Limb (tissue), 2 donors: ENCODE measurements around the gene TRIM36.
A peak's percentile ranks its signal among the peaks of the same experiment; 100 is the strongest.

Source experiments
- DNase-seq, 2 donors: peaks; one replicate each; pipeline ENCODE4 v3.0.0-alpha.2; 2016; ENCODE audit errors: extremely low spot score in 2 of 2

The TRIM36 gene

DNA sequence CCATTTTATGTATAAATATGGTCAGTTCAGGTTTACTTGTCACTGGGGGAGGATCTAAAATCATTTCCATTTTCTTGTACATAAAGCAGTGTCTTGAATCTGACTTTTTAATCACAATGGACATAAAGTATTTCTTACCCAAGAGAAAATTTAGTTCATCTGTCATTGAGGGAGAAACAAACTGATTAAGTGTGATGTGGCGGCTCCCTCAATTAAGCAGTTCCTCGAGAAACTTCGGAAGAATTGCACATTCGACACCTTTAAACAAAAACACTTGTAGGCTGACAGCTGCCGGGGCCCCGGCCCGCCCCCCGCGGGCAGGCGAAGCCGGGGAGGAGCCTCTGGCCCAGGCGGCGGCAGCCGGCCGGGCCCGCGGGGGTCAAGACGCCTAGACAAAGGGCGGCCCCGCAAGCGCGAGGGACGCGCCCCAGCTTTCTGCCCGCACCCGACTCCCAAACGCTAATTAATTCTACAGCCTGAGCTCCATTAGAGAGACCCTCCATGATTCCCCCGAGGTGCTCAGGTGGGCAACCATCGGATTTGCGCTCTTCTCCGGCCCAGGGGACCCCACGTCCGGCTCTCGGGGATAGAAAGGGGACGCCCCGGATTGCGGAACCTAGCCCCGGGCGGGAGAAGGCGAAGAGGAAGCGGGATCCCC lies 750 bp downstream of the TRIM36 start:
- no peak for DNase-seq

DNA sequence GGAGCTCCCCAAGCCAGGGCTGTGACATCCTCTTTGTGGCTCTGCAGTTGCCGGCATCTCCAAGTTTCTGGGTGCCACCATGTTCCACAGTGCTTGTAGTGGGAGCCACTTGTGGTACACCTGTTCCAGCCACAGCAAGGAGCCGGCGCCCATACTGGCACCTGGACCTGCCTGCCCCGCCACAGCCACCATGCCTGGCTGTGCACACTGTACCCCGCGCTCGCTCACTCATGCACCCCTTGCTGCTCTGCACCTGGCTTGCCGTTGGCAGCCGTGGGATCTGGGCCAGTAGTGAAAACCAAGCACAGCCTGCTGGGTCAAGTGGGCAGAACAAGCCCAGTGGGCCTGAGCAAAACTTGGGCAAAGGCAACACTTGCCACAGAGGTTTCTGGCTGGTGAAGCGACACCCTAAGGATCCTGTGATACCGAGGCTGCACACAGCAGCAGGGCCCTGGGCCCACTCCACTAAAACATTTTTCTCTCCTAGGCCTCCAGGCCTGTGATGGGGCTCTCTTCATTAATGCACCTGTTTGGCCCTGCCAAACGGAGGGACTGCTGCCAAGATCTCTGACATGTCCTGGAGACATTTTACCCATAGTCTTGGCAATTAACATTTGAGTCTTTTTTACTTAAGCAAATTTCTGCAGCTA lies 2.8 kb downstream of the TRIM36 start:
- DNase-seq = no peak

DNA sequence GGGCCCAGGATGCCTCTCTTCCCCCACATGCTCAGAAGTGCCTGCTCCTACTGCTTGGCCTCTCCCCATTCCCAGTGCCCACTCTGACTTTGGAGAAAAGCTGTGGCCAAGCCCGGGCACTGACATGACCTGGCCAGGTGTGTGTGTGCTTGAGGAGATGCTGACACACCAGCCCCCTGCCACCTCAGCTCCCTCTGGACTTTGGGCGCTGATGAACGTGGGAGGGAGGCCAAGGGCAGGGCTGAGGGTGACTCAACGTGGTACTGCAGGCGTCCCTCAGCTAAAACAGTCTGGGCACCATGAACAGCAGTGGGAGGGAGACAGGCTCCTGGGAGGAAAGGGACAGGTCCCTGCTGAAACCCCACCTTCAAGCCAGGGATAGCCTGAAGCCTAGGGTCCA lies 3.9 kb downstream of the TRIM36 start:
- no peak for DNase-seq

DNA sequence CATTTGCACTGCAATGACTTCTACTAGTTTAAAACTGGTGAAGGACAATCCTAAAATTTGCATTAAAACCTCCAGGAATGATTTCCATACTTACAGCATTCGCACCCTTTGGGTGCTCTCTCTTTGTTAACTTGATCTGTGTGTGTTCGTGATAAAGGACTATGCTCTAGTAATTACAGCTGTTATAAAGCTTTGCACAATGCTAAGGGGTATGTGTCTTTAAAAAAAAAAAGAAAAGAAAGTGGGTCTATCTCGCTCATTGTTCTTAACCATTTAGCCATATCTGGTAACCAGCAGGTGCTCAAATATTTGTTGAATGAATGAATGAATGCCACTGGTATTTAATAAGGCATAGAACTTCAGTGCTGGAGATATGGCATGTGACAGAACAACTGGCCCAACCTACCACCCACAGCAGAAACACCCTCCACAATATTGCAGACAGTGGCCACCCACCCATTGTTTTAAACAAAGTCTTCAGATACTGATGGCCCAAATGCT lies 8.7 kb downstream of the TRIM36 start:
- no peak for DNase-seq

DNA sequence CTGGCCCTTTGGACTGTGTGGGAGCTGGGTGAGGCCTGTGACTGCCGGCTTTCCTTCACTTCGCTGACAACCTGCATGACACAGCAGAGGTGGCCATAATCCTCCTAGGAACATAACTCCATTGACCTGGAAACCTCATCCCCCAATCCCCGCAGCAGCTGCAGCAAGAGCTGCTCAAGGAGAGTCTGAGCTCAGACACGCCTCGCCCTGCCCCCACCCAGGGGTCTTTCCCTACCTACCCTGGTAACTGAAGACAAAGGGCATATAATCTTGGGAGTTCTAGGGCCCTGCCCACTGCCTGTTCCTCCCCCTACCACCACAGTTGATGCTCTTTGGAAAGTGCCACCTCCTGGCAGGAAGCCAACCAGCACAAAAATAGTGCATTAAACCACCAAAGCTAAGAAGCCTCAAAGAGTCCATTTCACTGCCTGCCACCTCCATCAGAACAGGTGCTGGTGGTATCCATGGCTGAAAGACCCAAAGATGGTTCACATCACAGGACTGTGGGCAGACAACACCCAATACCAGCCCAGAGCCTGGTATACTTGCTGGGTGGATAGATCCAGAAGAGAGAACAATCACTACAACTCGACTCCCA lies 18.4 kb downstream of the TRIM36 start:
- no peak for DNase-seq

DNA sequence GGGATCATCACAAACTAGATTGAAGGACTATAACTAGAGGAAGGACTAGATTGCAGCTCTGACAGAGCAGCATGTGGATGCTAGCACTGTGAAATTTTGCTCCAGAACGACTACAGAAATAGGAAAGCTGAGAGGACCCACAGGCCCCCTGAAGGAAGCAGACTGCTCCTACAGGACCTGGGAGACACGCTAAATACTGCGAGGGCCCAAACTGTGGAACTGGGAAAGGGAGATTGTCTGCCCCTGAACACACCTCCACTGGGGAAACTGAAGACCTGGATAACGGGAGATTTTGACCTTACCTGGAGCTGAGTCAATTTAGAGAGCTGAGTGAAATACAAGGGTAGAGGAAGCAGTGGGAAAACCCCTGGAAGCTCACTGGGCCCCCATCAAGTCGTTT lies 19.2 kb downstream of the TRIM36 start:
- DNase-seq = no peak

DNA sequence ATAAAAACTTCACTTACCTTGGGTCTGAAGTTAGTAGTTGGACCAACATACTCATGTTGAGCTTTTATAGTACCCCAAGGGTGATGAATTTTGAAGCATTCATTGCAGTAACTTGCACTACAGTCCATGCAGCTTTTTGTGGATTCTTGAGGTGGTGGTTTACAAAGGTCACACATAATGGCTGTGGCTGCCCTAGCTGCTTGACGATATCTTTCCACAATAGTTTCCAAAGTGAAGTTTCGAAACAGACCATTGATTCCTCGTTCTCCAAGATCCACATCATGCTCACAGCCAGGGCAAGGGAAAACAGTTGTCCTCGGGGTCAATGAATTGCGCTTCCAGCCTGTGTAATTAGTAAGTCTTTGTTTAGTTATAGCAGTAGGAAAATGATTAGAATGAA lies 22.7 kb downstream of the TRIM36 start:
- no peak for DNase-seq

DNA sequence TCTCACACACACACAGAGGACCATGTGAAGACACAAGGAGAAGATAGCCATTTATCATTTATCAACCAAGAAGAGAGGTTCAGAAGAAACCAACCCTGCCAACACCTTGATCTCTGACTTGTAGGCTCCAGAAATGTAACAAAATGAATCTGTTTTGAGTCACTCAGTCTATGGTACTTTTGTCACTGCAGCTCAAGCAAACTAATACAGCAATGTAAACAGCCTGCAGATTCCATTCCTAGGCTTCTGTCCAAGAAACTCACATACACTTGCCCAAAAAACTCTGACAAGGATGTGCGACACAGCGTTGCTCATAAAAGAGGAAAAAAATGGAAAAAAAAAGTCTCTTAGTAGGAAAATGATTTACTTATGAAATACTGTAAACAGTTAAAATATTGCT lies 33.4 kb downstream of the TRIM36 start:
- no peak for DNase-seq

DNA sequence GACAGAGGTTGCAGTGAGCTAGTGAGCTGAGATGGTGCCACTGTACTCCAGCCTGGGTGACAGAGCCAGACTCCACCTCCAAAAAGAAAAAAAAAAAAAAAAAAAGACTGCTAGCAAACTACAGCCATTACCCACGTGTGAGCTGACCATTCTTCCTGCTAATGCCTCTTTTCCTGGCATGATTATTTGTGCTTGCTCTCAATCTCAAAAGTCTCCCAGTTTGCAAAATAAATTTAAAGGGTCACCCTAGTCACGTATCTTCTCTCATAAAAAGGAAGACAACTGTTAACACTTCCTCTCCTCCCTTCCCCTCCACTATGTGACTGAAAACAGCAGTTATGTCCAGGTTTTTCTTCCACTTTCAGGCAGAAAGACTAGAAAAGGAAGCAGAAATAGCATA lies 37.2 kb downstream of the TRIM36 start:
- DNase-seq = no peak

DNA sequence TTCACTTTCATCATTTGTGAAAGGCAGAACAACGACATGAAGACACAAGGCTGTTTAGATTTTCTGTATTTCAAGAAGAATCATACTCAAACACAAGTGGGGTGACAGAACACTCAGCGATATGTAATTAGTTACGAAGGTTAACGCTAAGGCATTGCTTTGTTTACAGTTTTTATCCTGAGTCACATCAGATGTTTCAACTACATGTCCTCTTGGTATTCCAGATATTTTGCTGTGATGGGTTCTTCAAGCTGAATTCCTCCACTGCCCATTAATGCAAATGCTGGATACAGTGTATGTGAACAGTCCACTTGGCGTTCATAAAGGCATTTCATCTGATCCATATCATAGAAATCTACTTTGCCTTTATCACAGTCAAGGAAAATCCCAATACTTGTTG lies 43.4 kb downstream of the TRIM36 start:
- DNase-seq = no peak

DNA sequence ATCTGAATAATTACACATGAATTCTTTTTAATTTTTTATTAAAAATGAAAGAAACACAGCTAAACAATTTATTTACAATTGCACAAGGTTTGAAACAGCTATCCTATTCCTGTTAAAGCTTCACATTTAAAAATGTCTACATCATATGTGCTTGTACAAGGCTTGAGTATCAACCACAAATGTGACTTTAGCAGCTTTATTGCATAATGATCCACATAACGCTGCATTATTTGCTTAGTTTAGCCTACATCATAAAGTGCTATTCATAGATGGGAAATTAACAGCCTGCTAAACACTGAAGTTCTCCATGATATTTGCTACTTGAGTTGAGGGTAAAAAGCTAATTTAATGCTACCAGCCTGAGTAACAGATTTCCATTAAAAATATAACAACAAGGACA lies 45.0 kb downstream of the TRIM36 start:
- no peak for DNase-seq

DNA sequence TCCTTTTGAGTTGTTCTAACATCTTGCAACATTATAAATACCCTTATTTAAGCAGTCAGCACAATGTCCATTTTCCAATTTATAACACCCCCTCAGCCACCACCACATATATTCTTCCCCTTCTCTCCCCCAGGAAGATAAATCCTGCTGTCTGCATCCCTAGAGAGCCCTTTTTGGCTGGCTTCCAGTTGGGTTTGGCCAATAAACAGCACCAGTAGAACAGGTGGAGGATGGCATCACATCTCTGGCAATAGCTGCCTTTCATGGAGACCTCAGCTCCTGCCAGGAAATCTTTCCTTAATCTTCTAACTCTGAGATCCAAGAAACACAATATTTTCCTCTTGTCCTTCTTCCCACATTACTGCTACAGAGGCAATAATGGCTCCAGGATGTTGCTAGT lies 53.7 kb downstream of the TRIM36 start:
- no peak for DNase-seq

DNA sequence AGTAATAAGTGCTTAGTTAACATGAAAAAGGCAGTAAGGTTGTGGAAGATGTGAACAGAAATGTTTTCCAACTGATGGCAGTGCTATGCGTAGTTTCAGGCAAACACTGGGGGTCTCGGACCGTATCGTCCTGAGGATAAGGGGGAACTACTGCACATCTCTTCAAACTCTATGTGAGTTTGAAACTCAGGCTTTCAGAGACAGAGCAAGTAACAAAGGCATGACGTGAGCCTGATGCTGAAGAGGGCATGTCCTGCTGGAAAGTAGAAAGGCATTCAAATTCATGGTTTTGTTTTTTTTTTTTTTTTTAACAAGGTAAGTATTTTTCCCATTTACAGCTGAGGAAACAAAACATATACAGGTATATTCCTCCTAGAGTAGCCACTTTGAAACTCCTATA lies 59.9 kb downstream of the TRIM36 start:
- no peak for DNase-seq

DNA sequence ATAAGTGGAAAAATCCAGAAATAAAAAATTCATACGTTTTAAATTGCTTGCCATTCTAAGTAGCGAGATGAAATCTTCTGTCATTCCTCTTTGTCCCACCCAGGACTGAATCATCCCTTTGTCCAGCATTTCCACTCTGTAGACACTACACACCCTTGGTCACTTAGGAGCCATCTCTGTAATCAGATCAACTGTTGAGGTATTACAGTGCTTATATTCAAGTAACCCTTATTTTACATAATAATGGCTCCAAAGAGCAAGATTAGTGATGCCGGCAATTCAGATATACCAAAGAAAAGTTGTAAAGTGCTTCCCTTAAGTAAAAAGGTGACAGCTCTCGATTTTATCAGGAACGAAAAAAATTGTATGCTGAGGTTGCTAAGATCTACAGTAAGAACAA lies 60.4 kb downstream of the TRIM36 start:
- no peak for DNase-seq

DNA sequence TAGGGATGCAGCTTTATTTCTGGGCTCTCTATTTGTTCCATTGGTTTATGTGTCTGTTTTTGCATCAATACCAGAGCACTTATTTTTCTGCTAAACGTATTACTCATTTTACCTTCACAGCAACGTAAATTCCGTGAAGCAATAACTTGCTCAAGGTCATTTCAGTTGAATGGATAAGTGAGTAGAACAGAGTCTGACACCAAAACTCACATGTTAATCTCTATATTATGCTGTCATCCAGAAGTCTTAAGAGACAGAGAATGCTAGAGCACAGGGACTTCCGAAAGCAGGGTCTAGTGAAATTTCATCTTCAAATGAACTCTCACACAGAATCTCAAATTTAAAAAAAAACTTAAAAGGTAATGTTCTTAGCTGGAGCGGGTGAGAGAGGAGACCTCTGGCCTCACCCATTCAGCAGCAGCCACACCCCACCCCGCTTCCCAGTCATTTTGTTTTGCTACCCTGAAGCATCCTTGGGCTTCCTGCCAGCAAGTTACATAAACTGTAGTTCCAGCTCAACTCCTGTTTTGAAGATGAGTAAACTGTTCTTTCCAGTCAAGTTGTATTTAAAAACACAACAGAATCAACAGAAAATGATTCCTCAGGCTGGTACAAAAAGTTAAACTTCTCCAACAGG lies 69.3 kb downstream of the TRIM36 start:
- DNase-seq = no peak

DNA sequence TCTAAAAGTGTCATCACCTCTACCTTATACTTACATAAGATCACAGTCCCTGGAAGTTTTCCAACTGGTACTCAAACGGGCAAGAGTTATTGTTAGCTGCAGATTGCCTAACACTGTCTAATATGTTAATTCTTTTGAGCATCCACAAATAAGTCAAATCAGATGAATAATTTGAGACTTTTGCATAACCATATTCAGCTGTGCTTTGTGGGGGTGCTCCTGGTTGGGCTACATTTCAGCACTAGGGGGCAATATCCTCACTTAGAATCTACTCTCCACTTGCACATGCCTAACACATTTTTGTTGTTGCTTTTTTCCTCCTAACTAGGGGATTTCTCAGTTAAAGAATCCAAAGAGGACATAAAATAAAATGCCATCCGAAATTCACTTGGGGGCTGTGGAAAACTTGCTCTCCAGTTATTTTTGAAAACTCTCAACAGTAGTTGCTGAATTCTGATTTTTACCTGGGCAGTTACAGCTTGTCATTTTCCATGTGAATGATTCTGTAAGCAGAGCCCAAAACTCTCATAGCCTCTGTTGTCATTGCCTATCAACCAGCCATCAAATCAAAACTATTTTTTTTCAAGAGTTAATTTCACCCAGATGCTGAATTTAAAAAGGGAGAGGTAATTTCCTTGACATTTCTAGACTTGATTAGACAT lies 71.5 kb downstream of the TRIM36 start:
- DNase-seq = peak; percentile 44 to 54

DNA sequence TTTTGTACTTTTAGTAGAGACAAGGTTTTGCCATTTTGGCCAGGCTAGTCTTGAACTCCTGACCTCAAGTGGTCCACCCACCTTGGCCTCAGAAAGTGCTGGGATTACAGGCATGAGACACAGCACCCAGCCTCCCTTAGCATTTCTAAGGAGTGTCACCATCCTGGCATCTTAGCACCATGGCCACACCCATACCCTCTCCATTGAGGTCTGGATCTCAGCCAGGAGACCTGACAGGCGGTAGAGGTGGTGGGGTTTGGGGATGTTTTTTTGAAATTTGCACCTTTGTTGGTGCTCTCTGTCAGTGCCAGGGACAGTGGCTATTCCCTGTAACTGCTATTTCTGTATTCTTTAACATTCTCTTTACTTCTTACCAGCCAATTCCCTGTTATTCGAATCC lies 72.5 kb downstream of the TRIM36 start:
- DNase-seq = no peak

DNA sequence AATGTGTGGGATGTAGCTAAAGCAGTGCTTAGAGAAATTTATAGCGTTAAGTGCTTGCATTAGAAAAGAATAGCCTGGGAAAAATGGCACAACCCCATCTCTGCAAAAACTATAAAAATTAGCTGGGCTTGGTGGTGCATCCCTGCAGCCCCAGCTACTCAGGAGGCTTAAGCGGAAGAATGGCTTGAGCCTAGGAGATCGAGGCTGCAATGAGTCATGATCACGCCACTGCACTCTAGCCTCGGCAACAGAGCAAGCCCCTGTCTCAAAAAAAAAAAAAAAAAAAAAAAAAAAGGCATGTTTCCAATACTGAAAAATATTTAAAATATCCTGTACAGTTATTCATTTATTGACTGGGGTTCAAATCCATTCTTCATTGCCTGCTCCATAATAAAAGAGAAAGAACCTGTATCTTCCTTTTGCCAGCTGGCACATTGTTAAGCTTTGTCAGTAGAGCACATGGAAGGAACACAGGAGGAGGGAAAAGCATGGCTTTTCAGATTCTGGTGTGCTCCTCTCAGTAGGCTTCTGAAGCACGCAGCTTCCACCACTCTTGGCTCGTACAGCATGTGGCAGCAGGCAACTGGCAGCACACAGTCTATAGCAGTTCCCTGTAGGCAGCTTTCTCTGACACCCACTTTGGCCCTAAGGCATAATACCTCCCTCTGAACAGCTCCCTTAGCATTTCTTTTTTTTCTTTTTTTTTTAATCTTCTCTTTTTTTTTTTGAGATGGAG lies 73.5 kb downstream of the TRIM36 start:
- no peak for DNase-seq

DNA sequence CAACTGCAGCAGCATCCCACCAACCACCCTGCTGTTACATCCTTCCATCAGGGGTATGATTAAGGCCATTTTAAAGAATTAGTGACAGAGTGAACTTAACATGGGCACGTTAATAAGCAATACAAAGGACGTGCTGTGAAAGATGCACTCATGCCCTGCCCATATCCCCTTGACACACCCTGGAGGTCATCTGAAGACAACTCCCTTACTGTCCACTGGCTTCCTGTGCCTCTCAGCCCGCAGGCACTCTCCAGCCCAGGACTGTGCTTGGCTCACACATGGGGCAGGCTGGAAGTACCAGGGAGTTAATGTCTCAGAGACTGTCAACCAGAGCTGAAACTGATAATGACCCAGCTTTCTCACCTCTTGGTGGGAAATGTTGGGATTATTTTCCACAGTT lies 81.8 kb downstream of the TRIM36 start:
- no peak for DNase-seq

DNA sequence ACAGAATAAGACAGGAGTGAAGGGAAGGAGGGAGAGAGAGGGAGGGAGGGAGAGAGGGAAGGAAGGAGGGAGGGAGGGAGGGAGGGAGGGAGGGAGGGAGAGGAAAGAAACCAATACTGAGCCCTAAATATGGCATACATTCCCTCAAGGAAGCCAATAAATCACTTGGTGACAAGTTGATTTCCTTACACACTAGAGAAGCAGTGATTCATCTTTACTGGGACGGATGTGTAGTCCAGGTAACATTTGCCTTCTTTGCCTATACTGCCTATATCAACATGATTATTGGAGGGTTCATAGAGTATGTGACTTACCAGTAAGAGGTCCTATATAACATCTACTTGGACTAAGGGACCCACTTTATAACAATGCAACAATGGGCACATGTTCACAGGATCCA lies 83.2 kb downstream of the TRIM36 start:
- no peak for DNase-seq

DNA sequence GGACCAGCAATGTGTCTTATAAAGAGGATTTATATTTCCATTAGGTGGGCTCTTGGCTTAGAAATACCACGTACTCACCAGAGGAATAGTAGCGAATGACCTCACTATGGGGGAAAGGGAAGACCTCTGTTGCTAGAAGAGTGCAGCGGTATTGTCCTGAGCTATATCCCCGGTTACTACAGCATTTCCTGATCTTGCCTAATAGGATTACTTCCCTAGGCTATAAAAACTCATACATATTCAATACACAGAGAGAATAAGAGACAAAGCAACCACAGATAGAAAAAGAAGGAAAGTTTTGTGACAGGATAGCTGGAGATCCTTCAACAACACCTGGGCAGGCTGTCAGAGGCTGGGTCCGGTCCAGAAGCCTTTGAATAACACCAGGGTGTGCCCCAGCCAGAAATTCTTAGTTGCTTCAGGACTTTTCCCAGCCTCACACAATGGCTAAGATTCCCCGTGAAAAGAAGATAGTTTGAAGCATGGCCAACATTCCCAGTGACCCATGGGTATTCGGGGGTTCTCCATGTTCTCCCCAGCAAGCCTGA lies 85.4 kb downstream of the TRIM36 start:
- no peak for DNase-seq
